Measurements from ENCODE around the gene PPIG.
A peak's percentile ranks its signal among the peaks of the same experiment; 100 is the strongest.

PPIG gene

GRCh38 chr2:169573160-169573973 lies 10.8 kb upstream of the PPIG start, which contains the start of gene FASTKD1 (continued):
- TF ChIP-seq ZBTB8A (tag by site-specific recombination; IDR thresholded peaks at IDR 0.05) (0 out of 2 replicates have a peak, but pooled peaks have one; percentile 50), ZNF221 (tag by site-specific recombination; IDR thresholded peaks at IDR 0.05; ENCODE audit: borderline replicate concordance) (no peak), ZNF626 (tag by site-specific recombination; IDR thresholded peaks at IDR 0.05) (no peak), ZNF354C (tag by site-specific recombination; IDR thresholded peaks at IDR 0.05; ENCODE audit: borderline replicate concordance, low read depth) (no peak), ZNF555 (tag by site-specific recombination; conservative IDR thresholded peaks at IDR 0.05) (no peak), KLF8 (tag by site-specific recombination; IDR thresholded peaks at IDR 0.05) (peak; percentile 57), ZNF398 (tag by site-specific recombination; IDR thresholded peaks at IDR 0.05) (no peak), ZNF18 (tag by site-specific recombination; IDR thresholded peaks at IDR 0.05) (no peak), ZNF48 (tag by site-specific recombination; IDR thresholded peaks at IDR 0.05) (no peak), ZNF473 (tag by site-specific recombination; IDR thresholded peaks at IDR 0.05) (no peak), ZBTB10 (tag by site-specific recombination; IDR thresholded peaks at IDR 0.05) (no peak), ZNF223 (tag by site-specific recombination; IDR thresholded peaks at IDR 0.05) (no peak), ZBTB6 (tag by site-specific recombination; IDR thresholded peaks at IDR 0.05) (no peak), ZNF623 (tag by site-specific recombination; IDR thresholded peaks at IDR 0.05) (no peak), ZBTB48 (tag by site-specific recombination; IDR thresholded peaks at IDR 0.05) (0 out of 2 replicates have a peak, but pooled peaks have one; percentile 49), BCL6B (tag by site-specific recombination; IDR thresholded peaks at IDR 0.05) (peak; percentile 100), ZSCAN16 (tag by site-specific recombination; IDR thresholded peaks at IDR 0.05) (no peak), RBAK (tag by site-specific recombination; IDR thresholded peaks at IDR 0.05) (no peak), ZNF423 (tag by site-specific recombination; IDR thresholded peaks at IDR 0.05) (no peak), OVOL3 (tag by site-specific recombination; IDR thresholded peaks at IDR 0.05) (no peak), GLIS2 (tag by site-specific recombination; IDR thresholded peaks at IDR 0.05) (no peak; the same call in 1 of the 2 replicates), PRDM6 (tag by site-specific recombination; IDR thresholded peaks at IDR 0.05) (no peak), SP3 (tag by site-specific recombination; IDR thresholded peaks at IDR 0.05) (peak; percentile 73)
- TF ChIP-seq, protein P1, sequence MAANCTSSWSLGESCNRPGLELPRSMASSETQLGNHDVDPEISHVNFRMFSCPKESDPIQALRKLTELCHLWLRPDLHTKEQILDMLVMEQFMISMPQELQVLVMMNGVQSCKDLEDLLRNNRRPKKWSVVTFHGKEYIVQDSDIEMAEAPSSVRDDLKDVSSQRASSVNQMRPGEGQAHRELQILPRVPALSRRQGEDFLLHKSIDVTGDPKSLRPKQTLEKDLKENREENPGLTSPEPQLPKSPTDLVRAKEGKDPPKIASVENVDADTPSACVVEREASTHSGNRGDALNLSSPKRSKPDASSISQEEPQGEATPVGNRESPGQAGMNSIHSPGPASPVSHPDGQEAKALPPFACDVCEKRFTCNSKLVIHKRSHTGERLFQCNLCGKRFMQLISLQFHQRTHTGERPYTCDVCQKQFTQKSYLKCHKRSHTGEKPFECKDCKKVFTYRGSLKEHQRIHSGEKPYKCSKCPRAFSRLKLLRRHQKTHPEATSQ (tag by site-specific recombination; IDR thresholded peaks at IDR 0.05), result no peak
- TF ChIP-seq, protein P2, sequence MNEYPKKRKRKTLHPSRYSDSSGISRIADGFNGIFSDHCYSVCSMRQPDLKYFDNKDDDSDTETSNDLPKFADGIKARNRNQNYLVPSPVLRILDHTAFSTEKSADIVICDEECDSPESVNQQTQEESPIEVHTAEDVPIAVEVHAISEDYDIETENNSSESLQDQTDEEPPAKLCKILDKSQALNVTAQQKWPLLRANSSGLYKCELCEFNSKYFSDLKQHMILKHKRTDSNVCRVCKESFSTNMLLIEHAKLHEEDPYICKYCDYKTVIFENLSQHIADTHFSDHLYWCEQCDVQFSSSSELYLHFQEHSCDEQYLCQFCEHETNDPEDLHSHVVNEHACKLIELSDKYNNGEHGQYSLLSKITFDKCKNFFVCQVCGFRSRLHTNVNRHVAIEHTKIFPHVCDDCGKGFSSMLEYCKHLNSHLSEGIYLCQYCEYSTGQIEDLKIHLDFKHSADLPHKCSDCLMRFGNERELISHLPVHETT (tag by site-specific recombination; IDR thresholded peaks at IDR 0.05), result no peak

All from HEK293 (cell line).